Bone marrow (tissue), 2 donors: ENCODE measurements around the gene SH3RF3.

Experiments used
- DNase-seq, 2 donors: peaks; one replicate each; lab custom pipeline; 2025; lab: John Stamatoyannopoulos, UW

The SH3RF3 gene

GRCh38 chr2:109353806-109354745 lies 225.1 kb downstream of the SH3RF3 start:
- DNase-seq: no peak

GRCh38 chr2:109355192-109355843 lies 226.3 kb downstream of the SH3RF3 start:
- DNase-seq: no peak

- no peak for DNase-seq
These were observed 227.5 kb downstream of the SH3RF3 start for GRCh38 chr2:109356324-109357035.

DNA sequence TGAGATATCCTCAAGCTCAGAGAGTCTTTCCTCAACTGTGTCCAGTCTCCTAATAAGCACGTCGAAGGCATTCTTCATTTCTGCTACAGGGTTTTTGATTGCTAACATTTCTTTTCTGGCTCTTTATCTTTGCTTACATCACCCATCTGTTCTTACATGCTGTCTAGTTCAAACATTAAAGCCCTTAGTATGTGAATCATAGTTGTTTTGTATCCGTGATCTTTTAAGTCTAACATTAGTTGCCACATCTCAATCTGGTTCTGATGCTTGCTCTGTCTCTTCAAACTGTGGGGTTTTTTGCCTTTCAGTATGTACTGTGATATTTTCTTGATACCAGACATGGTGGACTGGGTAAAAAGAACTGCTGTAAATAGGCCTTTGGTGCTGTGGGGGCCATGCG lies 235.2 kb downstream of the SH3RF3 start:
- DNase-seq: no peak

- no peak for DNase-seq
These were observed 236.1 kb downstream of the SH3RF3 start for GRCh38 chr2:109365131-109365530.

DNA sequence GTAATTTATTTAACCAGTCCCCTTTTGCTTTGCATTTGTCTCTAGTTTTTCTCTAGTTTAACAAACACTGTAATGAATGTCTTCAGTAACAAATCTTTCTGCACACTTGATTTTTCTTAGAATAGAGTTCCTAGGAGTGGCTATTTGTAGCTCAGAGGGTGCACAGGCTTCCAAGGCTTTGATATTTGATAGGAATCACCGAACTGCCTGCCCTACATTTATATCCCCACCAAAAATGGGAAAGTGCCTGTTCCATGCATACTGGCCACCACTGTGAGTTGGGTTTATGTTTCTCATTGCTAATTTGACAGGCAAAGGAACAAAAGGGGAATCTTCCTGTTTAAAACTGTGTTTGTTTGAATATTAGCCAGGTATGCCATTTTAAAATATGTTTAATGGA lies 238.7 kb downstream of the SH3RF3 start:
- no peak for DNase-seq

GRCh38 chr2:109368798-109369197 lies 239.8 kb downstream of the SH3RF3 start:
- no peak for DNase-seq

DNA sequence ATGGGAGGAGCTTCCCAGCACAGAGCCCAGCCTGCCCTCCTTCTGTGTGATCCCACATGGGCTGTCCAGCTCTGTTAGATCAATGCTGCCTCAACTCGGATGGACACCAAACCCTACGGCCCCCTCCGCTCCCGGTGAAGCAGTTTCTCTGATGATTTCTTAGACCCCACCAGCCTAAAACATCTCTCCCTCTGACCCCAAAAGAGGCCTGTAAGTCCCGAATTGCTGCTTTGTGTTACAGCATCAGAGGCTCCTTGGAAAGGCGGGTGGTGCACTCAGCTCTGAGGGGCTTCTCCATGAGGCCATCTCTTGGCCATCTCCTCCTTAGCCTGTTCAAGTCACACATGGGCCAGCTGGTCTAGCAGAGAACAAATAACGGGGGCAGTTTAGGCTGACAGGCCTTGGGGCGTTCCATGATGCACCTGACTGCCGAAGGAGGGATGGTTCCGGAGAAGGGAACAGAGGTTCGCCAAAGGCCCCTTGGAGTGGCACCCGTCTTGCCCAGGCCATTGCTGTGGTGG lies 240.7 kb downstream of the SH3RF3 start:
- DNase-seq: no peak

- DNase-seq: no peak
These were observed 241.5 kb downstream of the SH3RF3 start for GRCh38 chr2:109370399-109371035.

DNA sequence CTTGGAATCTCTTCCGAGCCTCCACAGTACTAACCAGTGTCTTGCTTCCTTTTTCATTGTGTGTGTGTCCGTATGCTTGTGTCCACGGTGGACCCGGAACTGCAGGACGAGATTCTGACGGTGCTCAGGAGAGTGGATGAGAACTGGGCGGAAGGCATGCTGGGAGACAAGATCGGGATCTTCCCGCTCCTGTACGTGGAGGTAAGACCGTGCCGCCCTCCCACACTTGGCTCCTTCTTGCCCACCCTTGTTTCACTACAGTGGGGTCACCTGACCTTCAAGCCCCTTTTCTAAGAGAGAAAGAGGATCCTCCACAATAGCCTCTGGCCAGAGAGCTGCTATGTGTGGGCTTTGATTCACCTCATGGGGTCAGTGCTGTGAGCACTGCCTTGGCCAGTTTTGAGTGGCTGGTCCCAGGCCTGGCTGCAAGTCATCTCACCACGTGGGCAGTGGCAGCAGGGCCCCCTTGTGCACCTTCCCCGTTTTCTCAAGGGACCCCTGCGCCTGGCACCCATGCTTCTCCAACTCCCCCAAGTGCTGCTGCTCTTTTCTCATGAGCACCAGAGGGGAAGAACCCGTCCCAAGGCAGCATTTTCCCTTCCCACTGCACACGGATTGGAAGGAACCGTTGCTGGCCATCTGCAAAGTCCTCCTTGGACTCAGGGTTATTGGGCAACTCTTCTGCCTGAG lies 242.6 kb downstream of the SH3RF3 start:
- no peak for DNase-seq

GRCh38 chr2:109372171-109372568 lies 243.2 kb downstream of the SH3RF3 start:
- DNase-seq: no peak

- DNase-seq: no peak
These were observed 243.6 kb downstream of the SH3RF3 start for GRCh38 chr2:109372614-109373013.

GRCh38 chr2:109373791-109374547 lies 245.0 kb downstream of the SH3RF3 start:
- DNase-seq: no peak

- no peak for DNase-seq
These were observed 245.6 kb downstream of the SH3RF3 start for GRCh38 chr2:109374548-109375130.

- DNase-seq: no peak
These were observed 246.1 kb downstream of the SH3RF3 start for GRCh38 chr2:109375131-109375561.

DNA sequence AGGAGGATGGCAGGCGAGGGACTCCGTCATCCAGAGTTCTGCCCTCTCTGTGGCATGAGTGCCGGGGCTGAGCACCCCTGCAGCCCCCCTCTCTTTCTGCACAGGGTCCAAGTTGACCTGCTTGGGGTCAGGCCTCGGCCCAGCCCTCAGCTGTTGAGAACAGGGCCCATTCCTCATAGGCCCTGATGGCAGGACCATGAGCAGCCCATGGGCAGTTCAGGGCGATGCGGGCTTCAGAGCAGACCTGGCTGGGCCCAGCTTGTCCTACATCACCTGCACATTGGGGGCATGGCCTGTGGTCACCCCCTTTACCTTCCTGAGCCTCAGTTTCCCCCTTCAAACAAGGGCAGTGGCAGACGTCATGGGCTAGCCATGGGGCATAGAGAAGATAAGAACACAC lies 246.7 kb downstream of the SH3RF3 start:
- DNase-seq: no peak

- no peak for DNase-seq
These were observed 247.1 kb downstream of the SH3RF3 start for GRCh38 chr2:109376115-109376514.

GRCh38 chr2:109376796-109377495 lies 247.9 kb downstream of the SH3RF3 start:
- no peak for DNase-seq

DNA sequence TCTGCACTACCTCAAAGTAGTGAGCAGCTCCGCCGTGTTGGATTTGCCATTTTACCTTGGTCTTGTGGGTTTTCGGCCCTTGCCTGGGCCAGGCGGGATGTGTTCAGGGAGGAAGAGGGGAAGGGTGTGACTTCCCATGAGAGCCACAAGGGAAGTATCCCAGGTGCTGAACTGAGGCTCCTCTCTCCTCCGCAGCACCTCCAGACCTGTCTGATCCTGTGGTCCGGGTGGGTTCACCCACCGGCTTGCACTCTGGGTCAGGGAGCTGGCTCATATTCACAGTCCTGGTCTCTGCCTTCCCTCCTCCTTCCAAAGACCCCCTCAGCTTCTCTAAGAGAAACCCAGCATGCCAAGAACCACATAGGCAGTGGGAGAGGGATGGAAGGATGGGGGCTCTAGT lies 249.0 kb downstream of the SH3RF3 start:
- no peak for DNase-seq

- DNase-seq: no peak
These were observed 249.7 kb downstream of the SH3RF3 start for GRCh38 chr2:109378682-109379081.
